Activated T-cell treated with anti-CD3 and anti-CD28 coated beads, Interleukin-2, amount 50 U/mL, for 4 hours (primary cell): Measurements from ENCODE around the gene GNAT2. TPM values are rescaled to one million over a fixed set of nuclear protein-coding genes. Genes with fewer than 3 reads are reported as not detected.

Source experiments
- ATAC-seq, 2 donors: fragments of 200-7000 bp; cut with Tn5 transposase; one replicate each; pipeline ENCODE4 v1.10.0; 2021
- DNase-seq: peaks from one replicate; pipeline ENCODE4 v3.0.0-alpha.2; 2020
- H3K27me3 Mint-ChIP-seq: one replicate; pipeline ENCODE4 v1.8.0; 2021; ENCODE audit warnings: low read depth, mixed read lengths
- H3K36me3 Mint-ChIP-seq: one replicate; pipeline ENCODE4 v1.8.0; 2022; ENCODE audit warnings: mixed read lengths; ENCODE audit not compliant: insufficient read depth
- H3K4me1 Mint-ChIP-seq: one replicate; pipeline ENCODE4 v1.8.0; 2021; ENCODE audit warnings: low read depth, mixed read lengths
- H3K4me3 Mint-ChIP-seq: one replicate; pipeline ENCODE4 v1.8.0; 2021; ENCODE audit warnings: mild to moderate bottlenecking, moderate library complexity, mixed read lengths
- H3K9me3 Mint-ChIP-seq: one replicate; pipeline ENCODE4 v1.8.0; 2021; ENCODE audit warnings: mixed read lengths
- total RNA-seq, 3 donors: library from RNA; stranded (reverse); gene quantifications; one replicate each; pipeline ENCODE4 v1.2.1, GENCODE V29; 2021

GNAT2 gene
- total RNA-seq, 3 donors from 2014 or later, result 0.19 to 1.1 (median 0.24) TPM

DNA sequence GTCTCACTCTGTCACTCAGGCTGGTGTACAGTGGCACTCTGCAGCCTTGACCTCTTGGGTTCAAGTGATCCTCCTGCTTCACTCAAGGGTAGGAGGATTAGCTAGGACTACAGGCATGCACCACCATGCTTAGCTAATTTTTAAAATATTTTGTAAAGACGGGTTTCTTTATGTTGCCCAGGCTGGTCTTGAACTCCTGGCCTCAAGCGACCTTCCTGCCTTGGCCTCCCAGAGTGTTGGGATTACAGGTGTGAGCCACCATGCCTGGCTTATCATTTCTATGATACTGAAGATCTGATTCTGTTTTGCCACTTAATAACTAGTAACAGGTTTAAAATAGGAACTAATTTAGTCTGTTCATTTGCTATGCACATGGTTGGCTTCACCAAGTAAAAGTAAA, 37.4 kb downstream of the GNAT2 start:
- ATAC-seq (no peak), DNase-seq (no peak)
- Mint-ChIP-seq H3K4me1 (no peaks in the 10 kb centered on the region), H3K4me3 (no peak overlapping the region), H3K36me3 (peaks cover 35% of the 10 kb centered on the region), H3K27me3 (no peaks in the 10 kb centered on the region), H3K9me3 (no peaks in the 10 kb centered on the region)

DNA sequence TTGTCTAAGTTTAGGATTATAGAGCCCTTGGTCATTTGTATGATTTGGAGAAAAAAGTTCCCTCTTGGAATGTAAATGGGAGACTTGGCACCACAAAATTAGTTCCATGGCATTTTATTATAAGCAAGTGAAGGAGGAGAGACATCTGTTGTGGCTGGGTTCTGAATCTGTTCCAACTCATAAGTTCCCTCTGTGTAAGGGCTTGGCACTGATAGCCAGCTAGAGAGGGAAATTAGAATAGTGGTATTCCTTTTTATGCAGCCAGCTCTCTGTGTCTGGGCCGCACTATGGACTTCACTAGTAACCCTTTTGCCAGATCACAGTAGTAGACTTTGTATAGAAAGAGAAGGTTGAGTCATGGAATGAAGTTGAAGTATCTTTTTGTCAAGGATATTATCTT, 39.9 kb downstream of the GNAT2 start:
- Mint-ChIP-seq H3K9me3 (no peaks in the 10 kb centered on the region), H3K4me1 (no peaks in the 10 kb centered on the region), H3K4me3 (no peak overlapping the region), H3K36me3 (peaks cover 29% of the 10 kb centered on the region), H3K27me3 (no peaks in the 10 kb centered on the region)
- ATAC-seq (no peak), DNase-seq (no peak)

DNA sequence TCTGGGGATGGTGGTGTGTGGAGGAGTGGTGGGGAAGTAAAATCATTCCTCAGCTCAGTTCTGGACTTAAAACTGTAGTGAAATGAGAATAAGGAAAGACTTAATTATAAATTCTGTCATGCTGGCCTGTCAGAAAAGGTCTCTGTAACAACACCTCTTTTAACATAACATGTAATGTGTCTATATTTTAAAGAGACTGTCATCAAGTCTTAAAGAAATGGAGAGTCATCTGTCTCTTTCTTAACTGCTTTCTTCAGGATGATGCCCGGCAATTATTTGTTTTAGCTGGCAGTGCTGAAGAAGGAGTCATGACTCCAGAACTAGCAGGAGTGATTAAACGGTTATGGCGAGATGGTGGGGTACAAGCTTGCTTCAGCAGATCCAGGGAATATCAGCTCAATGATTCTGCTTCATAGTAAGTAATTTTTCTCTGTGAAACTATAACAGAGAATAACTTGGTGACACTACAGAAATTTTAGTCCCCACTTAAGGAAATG, 40.4 kb downstream of the GNAT2 start:
- ATAC-seq, result no peak

DNA sequence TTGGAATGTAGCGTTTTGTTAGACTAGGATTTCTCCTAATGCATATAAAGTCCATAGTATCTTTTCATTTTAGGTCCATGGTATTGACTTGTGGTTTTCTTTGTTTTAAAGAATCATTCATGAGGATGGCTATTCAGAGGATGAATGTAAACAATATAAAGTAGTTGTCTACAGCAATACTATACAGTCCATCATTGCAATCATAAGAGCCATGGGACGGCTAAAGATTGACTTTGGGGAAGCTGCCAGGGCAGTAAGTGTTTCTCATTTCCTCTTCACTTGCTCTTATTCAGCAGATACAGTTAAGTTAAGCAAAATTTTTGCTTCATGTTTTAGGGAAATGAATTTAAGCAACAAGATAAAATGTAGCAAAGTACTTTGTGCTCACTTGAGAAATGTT, 45.6 kb downstream of the GNAT2 start:
- H3K9me3 Mint-ChIP-seq, result no peaks in the 10 kb centered on the region
- peaks cover 15% of the 10 kb centered on the region for H3K4me1 Mint-ChIP-seq
- no peak overlapping the region for H3K4me3 Mint-ChIP-seq
- H3K36me3 Mint-ChIP-seq, result peaks cover 8% of the 10 kb centered on the region
- DNase-seq (no peak), ATAC-seq (no peak)
- no peaks in the 10 kb centered on the region for H3K27me3 Mint-ChIP-seq

More for the DNA sequence above, 40.4 kb downstream of the GNAT2 start:
- Mint-ChIP-seq H3K4me1 (no peaks in the 10 kb centered on the region), H3K9me3 (no peaks in the 10 kb centered on the region), H3K27me3 (no peaks in the 10 kb centered on the region), H3K4me3 (no peak overlapping the region), H3K36me3 (peaks cover 29% of the 10 kb centered on the region)
- DNase-seq, result no peak

DNA sequence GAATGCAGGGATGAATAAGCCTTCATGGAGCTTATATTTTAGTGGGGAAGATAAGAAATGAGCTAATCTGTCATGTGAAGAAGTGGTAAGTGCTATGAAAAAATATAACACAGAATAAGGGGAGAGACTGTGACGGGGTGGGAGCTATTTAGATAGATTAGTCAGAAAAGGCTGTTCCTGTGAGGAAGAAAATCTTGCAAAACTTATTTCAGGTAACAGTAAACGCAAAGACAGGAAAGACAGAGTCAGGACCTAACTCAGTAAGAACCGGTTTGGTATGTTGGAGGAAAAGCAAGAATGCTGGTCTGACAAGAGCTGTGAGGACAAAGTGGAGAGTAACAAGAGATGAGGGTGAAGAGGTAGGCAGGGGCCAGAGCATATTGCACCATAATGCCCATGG, 49.0 kb downstream of the GNAT2 start:
- Mint-ChIP-seq H3K4me3 (no peak overlapping the region), H3K27me3 (no peaks in the 10 kb centered on the region), H3K4me1 (peaks cover 27% of the 10 kb centered on the region), H3K9me3 (no peaks in the 10 kb centered on the region), H3K36me3 (peaks cover 5% of the 10 kb centered on the region)
- ATAC-seq (no peak), DNase-seq (no peak)

DNA sequence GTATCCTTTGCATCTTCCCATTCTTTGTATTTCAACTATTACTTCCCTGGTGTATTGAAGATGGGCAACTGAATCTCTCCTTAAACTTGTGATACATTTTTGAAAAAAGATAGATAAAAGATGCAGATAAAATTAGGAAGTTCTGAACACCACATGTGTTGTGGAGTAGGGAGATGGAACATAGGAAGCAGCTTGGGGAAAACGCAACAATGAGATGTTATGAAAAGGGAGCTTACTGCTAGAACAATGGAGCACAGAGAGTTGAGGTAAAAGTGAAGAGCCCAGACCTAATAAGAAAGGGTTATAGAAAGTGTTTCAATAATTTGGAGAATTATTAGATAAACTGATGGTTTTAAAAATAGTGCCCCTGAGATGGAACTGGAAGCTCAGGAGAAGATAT, 50.1 kb downstream of the GNAT2 start:
- Mint-ChIP-seq H3K4me3 (no peak overlapping the region), H3K9me3 (no peaks in the 10 kb centered on the region), H3K27me3 (no peaks in the 10 kb centered on the region), H3K4me1 (peaks cover 35% of the 10 kb centered on the region), H3K36me3 (no peaks in the 10 kb centered on the region)
- ATAC-seq (no peak), DNase-seq (no peak)

DNA sequence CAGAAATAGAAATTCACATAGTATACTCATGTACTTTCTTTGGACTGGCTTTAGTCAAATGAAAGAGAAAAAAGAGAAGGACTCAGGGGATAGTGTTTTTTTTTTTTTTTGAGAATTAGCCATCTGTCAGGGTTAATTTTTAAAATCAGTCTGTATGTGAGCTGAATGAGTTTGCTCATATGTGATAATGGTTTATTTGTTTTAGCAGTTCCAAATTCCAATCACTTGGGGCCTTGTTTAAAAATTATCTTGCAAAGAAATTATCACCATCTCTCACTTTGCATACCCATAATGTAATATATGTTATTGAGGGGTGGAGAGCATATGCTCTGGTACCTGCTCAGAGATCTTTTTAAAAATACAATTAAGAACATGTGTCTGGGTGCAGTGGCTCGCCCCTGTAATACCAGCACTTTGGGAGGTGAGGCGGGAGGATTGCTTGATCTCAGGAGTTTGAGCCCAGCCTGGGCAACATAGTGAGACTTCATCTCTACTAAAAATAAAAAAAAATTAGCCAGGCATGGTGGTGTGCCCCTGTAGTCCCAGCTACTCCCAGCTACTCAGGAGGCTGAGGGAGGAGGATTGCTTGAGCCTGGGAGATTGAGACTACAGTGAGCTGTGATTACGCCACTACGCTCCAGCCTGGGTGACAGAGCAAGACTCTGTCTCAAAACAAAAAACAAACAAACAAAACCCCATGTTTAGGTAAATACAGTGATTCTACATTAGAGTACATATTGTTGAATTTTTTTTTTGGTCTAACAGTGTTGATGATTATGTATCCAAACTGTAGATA, 51.3 kb downstream of the GNAT2 start:
- H3K27me3 Mint-ChIP-seq, result no peaks in the 10 kb centered on the region

DNA sequence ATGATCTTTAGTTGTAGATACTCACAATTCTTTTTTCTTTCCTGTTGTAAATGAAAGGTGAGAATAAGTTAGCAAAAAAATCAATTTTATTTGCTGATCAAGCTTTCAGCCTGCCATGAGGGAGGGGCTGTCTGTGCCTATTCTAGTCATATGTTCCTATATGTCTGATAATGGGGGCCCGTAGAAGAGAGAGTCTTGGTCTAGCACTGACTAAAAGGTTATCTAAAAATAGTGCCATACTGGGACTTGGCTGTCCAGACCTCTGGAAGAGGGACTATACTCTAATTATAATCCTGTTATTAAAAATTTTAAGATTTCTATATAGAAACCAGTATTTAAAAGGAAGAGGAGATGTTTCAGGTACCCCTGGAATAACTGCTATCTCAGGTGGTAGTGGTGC, 52.4 kb downstream of the GNAT2 start:
- DNase-seq (no peak), ATAC-seq (no peak)
- no peak overlapping the region for H3K4me3 Mint-ChIP-seq
- no peaks in the 10 kb centered on the region for H3K36me3 Mint-ChIP-seq
- no peaks in the 10 kb centered on the region for H3K27me3 Mint-ChIP-seq
- H3K9me3 Mint-ChIP-seq, result no peaks in the 10 kb centered on the region
- peaks cover 40% of the 10 kb centered on the region for H3K4me1 Mint-ChIP-seq

More for the DNA sequence above, 51.3 kb downstream of the GNAT2 start:
- Mint-ChIP-seq H3K4me3 (no peak overlapping the region), H3K4me1 (peaks cover 40% of the 10 kb centered on the region), H3K9me3 (no peaks in the 10 kb centered on the region), H3K36me3 (no peaks in the 10 kb centered on the region)
- ATAC-seq, result no peak
- DNase-seq, result no peak

DNA sequence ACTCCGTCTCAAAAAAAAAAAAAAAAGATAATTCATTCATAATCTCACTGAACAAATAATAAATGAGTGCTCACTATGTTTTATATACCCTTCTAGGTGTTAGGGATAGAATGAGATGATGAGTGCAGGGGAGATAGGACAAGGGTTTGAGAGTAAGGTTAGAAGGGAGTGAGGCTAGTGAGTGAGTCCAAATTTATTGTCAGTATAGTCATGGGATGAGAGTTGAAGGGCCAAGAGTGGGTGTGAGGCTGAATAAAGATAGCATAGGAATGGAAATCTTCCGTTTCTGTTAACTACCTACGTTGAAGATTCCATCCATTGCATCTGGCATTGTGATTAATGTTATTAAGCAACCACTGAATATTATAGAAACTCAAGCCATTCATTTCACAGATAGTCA, 54.2 kb downstream of the GNAT2 start:
- Mint-ChIP-seq H3K4me1 (peaks cover 53% of the 10 kb centered on the region), H3K27me3 (no peaks in the 10 kb centered on the region), H3K4me3 (no peak overlapping the region), H3K9me3 (no peaks in the 10 kb centered on the region), H3K36me3 (no peaks in the 10 kb centered on the region)
- no peak for DNase-seq
- no peak for ATAC-seq

DNA sequence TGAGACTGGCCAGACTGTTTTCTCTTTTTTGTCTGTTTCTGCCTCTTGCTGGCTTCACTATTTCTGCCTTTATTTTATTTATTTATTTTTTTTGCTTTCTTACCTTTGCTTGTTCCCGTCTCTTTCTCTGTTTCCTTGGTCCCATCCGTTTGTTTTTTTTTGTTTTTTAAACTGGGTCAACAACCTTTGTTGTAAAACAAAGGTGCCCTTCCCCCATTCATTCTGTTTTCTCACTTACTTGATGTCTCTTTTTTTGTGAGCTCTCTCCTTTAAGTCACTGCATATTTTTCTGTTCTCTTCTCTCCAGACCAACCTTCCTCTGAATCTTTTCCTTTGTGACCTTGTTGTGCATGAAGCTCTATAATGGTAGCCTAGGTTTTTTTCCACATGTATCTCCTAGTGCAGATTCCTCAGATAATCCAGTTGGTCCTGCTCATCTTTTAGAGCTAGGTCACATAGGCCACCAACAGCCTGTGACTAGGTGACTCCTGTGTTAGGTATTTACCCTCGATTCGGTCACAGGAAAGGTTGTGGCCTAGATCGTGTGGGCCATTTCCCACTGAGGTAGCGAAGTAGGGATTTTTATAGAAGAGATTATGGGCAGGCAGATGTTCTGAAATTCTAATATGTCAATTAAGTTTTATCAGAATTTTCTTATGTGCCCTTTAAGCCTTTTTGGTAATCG, 55.1 kb downstream of the GNAT2 start:
- DNase-seq (no peak), ATAC-seq (no peak)
- Mint-ChIP-seq H3K27me3 (no peaks in the 10 kb centered on the region), H3K4me1 (peaks cover 61% of the 10 kb centered on the region), H3K4me3 (no peak overlapping the region), H3K9me3 (no peaks in the 10 kb centered on the region), H3K36me3 (no peaks in the 10 kb centered on the region)

DNA sequence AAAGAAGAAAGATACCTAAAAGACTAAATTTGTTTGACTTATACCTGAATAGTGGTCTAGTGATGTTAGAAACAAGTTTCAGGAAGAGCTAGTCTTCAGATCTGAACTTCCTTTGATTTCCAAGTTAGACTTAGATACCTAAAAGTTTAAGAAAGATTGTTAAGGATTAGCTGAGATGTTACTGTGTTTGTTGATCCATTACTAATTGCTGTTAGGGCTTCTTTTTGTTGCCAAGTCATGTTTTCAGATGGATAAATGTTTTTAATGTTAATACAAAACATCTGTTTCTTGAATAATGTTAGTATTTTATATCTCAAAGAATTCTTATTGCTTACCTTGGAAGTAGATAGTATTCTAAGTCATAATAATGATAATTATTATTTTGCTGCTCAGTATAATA, 59.4 kb downstream of the GNAT2 start:
- Mint-ChIP-seq H3K36me3 (peaks cover 6% of the 10 kb centered on the region), H3K27me3 (no peaks in the 10 kb centered on the region), H3K4me3 (no peak overlapping the region), H3K9me3 (no peaks in the 10 kb centered on the region), H3K4me1 (peaks cover 80% of the 10 kb centered on the region)
- ATAC-seq (no peak), DNase-seq (no peak)

DNA sequence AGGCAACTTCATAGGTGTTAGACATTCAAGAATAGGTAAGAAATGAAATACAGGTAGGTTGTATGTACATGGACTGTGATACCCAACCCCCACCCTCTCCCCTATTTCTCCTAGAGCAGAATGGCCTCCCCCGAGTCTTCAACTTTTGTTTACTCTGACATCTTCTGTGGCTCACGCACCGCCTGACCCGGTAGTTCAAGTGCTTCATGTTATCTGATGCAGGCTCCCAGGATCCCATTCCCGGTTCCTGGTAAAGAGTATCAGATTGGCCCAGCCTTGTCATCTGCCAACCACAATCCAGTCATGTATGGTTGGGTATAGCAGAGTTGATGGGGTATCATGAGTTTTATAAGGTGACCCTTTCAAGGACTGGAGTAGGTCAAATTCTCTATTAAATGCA, 61.9 kb downstream of the GNAT2 start:
- no peak for DNase-seq
- Mint-ChIP-seq H3K9me3 (no peaks in the 10 kb centered on the region), H3K36me3 (peaks cover 11% of the 10 kb centered on the region), H3K4me3 (no peak overlapping the region), H3K27me3 (no peaks in the 10 kb centered on the region), H3K4me1 (peaks cover 84% of the 10 kb centered on the region)
- no peak for ATAC-seq

DNA sequence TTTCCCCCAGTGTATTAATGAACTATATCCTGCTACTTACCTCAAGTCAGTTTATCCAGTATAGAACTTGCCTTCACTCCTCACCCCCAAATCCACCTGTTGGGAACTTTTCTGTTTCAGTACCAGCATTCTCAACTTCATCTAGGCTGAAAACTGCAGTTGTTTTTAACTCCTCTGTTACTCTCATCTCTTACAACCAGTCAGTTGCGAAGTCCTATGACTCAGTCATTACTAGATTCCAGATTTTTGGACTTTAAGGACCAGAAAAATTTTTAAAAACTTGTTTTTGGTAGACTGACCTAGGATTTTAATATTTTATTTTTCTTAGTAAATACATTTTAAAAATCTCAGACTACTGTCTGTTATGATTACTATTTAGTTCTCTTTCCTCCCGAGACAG, 62.9 kb downstream of the GNAT2 start:
- Mint-ChIP-seq H3K4me1 (peaks cover 81% of the 10 kb centered on the region), H3K27me3 (no peaks in the 10 kb centered on the region), H3K9me3 (no peaks in the 10 kb centered on the region), H3K36me3 (peaks cover 11% of the 10 kb centered on the region), H3K4me3 (no peak overlapping the region)
- no peak for DNase-seq
- ATAC-seq, result no peak
